GM21447 (cell line): Measurements from ENCODE around the gene DPP6.
"Not testable (repeated sequence)": the region's sequence is repeated elsewhere in the genome, so short reads cannot be mapped to it uniquely, and the experiment has no call there.

ENCODE experiments used
- ATAC-seq: cut with Tn5 transposase; IDR thresholded peaks from one replicate; pipeline ENCODE4 v1.9.1; 2021; ENCODE audit not compliant: unreplicated experiment

Gene DPP6

GRCh38 chr7:154646126-154647013 is 594.2 kb downstream of the DPP6 start:
- no peak for ATAC-seq

- no peak for ATAC-seq
These were observed 595.4 kb downstream of the DPP6 start for GRCh38 chr7:154647625-154648024.

GRCh38 chr7:154649015-154649414 is 596.8 kb downstream of the DPP6 start:
- no peak for ATAC-seq

- ATAC-seq, result no peak
These were observed 597.2 kb downstream of the DPP6 start for GRCh38 chr7:154649434-154649833.

- no peak for ATAC-seq
These were observed 598.1 kb downstream of the DPP6 start for GRCh38 chr7:154650275-154650674.

- no peak for ATAC-seq
These were observed 599.3 kb downstream of the DPP6 start for GRCh38 chr7:154651501-154651900.

- no peak for ATAC-seq
These were observed 600.4 kb downstream of the DPP6 start for GRCh38 chr7:154652564-154652963.

GRCh38 chr7:154653281-154653680 is 601.1 kb downstream of the DPP6 start:
- no peak for ATAC-seq

GRCh38 chr7:154656618-154657017 is 604.4 kb downstream of the DPP6 start:
- ATAC-seq, result no peak

- no peak for ATAC-seq
These were observed 614.6 kb downstream of the DPP6 start for GRCh38 chr7:154666768-154667167.

- no peak for ATAC-seq
These were observed 620.6 kb downstream of the DPP6 start for GRCh38 chr7:154672659-154673415.

- no peak for ATAC-seq
These were observed 622.0 kb downstream of the DPP6 start for GRCh38 chr7:154674191-154674590.

- ATAC-seq, result no peak
These were observed 623.4 kb downstream of the DPP6 start for GRCh38 chr7:154675560-154675959.

GRCh38 chr7:154676033-154676421 is 623.8 kb downstream of the DPP6 start:
- ATAC-seq, result not testable (repeated sequence)

- ATAC-seq, result no peak
These were observed 624.4 kb downstream of the DPP6 start for GRCh38 chr7:154676422-154677073.

GRCh38 chr7:154677454-154677853 is 625.3 kb downstream of the DPP6 start:
- ATAC-seq, result no peak

GRCh38 chr7:154678001-154678550 is 625.9 kb downstream of the DPP6 start:
- ATAC-seq, result not testable (repeated sequence)

GRCh38 chr7:154679379-154680053 is 627.3 kb downstream of the DPP6 start:
- no peak for ATAC-seq

- ATAC-seq, result no peak
These were observed 628.9 kb downstream of the DPP6 start for GRCh38 chr7:154680894-154681659.

- ATAC-seq, result no peak
These were observed 629.8 kb downstream of the DPP6 start for GRCh38 chr7:154682003-154682402.
